GM18858 (cell line): Measurements from ENCODE around the gene TSPAN11.

Source experiments
- ATAC-seq: cut with Tn5 transposase; IDR thresholded peaks from one replicate; pipeline ENCODE4 v1.9.1; 2021; ENCODE audit not compliant: unreplicated experiment

Gene TSPAN11

DNA sequence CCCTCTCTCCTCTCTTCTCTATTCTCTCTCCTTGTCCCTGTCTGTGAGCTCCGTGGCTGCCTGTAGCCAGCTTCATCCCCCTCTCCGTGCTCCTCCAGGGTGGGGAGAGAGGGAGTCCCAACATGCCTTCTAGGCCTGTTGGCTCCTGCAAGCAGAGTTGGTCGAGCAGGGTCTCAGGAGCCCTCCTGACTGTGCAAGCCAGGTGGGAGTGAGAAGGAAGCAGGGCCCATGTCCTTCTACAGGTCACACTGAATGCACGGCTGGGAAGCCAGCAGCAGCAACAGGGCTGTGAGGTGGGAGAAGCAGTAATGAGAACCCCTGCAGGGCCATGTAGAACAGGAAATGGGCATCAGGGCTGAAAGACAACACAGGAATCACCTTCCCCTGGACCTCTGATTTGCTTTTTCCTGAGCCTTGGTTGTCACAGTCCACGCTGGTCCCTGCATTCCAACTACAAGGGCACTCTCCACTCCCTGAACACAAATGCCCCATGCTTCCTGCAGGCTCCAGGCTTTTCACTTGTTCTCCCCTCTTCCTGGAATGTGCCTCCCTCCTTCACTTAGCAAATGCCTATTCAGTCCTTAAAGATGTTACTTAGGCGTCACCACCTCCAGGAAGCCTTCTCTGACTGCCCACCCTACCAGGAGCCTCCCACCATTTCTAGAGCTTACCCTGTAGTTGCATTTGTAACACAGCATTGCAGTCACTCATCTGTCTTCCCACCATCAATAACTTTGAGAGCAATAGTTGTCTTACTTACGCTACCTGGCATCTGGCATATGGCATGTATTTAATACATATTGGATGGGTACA lies 51.2 kb downstream of the TSPAN11 start:
- no peak for ATAC-seq

DNA sequence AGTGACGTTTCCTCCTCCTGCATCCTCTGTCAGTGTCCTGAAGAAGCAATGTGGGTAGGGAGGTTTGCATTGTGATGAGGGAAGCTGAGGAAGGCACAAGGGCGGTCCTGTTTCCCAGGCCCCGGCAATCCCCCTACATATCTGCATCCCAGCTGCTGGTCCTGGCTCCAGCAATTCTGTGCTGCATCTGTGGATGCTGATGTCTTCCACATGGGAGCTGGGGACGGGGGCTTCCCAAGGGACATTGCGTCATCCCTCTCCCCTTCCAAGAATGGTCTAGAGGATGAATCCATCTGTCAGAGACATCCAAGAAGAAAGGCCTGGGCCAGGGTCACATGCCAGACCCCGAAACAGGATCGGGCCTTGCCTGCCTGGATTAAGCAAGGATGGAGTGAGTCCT lies 52.1 kb downstream of the TSPAN11 start:
- no peak for ATAC-seq

DNA sequence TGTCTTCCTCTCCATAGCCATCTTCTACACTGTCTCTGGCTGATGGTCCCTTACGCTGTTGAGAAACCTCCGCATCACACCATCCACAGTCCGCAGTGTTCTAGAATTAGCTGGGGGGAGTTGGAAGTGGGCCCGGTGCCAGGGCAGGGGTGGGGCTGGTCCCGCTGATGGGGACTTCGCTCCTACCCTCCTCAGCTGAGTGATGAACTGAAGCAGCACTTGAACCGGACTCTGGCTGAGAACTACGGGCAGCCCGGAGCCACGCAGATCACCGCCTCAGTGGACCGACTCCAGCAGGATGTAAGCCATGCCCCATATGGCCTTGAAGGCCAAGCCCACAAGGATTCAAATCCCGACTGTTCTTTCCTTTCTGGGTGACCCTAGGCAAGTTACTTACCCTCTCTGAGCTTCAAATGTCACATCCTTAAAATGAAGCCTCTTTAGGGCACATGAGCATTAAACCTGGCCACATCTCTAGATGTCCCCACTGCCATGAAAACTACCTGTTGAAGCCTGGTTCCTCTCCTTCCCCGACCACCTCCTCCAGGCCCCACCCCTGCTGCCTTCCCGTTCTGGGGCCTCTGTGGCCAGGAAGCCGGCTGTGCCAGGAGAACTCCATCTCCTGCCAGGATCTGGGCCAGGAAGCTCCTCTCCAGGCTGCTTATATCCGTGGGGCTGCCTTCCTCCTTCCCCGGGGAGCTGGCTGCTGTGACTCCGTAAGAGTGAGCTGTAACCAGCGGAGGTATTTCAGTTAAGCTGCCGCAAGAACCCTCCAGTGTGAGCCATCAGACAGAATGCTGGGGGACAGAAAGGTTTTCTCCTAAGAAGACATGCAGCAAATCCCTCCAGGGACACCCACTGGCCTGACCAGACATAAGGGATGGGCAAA lies 53.1 kb downstream of the TSPAN11 start:
- ATAC-seq, result no peak

DNA sequence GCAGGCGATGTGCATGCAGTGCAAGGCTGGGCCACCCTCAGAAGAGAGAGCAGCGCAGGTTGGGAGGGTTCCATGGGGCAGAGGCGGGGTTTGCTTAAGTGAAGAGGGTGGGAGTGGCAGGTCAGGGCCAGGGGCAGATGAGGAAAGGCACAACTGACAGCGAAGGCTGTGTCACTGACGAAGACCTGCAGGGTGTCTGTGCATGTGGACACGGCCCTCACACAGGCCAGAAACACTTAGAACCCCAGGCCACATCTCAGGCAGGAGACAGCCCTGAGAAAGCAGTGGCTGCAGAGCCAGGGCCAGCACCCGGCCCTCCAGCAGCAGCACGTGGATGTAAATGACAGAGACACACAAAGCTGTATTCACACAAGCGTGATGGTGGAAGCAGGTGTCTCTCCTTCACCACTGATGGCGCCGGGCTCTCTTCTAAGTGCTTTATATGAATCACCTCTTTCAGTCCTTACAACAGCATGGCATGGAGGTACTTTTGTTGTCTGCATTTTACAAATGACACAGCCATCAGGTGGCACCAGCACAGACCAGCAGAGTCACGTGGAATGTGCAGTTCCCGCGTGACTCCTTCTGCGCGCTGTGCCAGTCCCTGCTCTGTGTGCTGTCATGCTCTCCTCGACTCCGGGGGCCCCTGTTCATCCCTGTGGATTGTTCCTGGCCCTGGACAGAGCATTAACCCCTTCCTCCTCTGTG lies 54.6 kb downstream of the TSPAN11 start:
- ATAC-seq, result no peak

DNA sequence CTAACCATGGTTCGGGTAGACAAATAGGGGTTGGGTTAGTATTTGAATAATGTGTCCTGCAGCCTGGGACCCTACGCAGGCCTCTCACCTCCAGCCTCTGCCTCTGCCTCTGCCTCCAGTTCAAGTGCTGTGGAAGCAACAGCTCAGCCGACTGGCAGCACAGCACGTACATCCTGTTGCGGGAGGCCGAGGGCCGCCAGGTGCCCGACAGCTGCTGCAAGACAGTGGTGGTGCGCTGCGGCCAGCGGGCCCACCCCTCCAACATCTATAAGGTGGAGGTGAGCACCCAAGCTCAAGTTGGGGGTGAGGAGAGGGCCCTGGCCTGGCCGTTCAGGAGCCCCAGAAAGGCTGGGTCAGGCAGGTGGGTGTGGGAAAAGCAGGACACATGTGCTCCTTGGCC lies 55.9 kb downstream of the TSPAN11 start:
- ATAC-seq, result no peak

DNA sequence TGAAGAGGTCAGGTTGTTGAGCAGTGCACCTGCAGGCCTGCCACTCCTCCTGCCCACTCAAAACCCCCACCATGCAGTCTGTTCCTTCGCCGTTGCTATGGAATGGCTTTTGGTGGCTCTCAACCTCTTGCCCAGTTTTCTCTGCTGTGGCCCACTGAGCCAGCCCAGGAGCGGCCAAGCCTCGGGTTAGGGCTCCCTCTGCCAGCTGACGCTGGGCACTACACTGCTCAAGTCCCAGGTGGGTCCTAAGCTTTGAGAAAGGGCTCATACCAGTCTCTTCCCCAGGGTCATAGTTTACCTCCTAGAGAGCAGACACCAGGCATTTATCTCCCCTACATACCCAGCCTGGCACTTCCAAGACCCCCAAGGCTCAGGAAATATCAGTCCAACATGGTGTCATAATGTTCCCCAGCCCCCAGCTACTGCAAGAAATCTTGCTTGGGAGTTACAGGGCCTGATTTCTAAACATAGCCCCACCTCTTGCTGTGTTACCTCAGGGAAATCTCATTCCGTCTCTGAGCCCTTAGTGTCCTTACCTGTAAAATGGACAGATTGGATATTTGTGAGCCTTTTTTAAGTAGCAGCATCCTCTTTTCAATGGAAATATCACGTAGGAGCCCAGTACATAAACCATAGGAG lies 59.4 kb downstream of the TSPAN11 start:
- ATAC-seq, result no peak

DNA sequence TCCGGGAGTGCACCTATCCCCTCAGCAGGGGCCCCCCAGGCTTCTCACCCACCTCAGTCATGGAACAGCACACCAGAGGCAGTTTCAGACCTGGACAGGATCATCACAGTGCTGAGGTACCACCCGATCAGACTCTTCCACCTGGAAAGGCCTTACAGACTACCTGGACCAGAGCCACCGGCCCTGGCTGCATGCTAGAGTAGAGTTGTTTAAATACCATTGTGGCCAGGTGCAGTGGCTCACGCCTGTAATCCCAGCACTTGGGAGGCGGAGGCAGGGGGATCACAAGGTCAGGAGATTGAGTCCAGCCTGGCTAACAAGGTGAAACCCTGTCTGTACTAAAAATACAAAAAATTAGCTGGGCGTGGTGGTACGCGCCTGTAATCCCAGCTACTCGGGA lies 61.5 kb downstream of the TSPAN11 start:
- no peak for ATAC-seq

DNA sequence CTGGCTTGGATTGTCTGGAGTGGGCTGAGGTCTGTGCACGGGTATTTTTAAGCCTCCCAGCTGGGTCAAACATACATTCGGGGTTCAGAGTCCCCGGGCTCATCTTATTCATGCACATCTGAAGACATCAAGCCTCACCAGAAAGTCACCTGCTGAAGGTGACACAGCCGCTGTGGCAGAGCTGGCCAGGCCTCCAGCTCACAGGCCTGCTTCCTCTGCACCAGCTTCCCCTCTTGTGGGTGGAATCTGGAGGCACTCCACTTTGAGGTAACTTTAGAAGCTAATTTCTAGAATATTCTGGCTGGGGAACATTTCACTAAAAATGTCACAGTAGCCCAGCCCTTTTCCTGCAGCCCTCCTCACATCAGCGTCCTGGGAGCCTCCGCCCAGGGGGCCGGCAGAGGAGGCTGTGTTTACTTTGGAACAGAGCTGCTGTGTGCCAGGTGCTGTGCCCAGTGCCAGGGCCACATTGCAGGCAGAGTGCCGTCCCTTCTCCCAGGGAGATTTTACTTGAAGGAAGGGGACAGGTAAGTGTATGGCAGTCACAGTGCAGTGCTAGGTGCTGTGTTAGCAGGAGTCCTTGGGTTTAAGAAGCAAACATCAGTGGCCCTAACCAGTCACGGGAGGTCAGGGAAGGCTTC lies 62.2 kb downstream of the TSPAN11 start:
- ATAC-seq, result no peak

DNA sequence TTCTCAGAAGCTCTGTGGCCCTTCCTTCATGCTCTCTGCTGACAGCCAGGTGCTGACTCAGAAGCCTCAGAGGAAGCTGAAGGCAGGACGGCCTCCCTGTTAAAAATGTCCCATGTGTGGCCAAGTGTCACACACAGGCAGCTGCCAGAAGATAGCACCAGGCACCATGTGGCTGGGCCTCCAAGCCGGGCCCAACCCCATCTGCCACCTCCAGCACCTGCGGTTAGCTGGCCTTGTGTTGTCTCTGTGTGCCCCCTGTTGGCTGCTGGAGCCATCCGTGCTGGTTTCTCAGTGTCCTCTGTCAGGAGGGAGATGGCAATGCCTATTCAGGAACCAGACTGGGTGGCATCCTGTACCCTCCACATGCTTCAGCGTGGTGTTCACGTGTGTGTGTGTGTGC lies 63.2 kb downstream of the TSPAN11 start:
- ATAC-seq, result peak; percentile 51

DNA sequence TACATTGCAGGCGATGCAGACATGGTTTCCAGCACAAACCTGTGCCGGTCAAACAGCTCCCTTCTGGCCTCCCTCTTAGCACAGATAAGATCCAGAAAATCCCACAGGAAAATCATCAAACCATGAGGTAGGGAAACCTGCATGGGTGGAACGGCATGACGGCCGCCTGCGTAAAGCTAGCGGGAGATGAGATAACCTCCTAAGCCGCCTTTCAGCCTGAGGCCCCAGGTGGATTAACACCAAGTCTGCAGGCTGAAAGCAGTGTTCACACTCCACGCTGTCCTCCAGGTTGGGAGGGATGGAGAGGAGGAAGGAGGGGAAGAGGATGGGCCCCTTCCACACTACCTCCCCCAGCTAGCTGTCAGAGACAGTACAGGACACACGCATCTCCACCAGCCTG lies 63.8 kb downstream of the TSPAN11 start:
- no peak for ATAC-seq

DNA sequence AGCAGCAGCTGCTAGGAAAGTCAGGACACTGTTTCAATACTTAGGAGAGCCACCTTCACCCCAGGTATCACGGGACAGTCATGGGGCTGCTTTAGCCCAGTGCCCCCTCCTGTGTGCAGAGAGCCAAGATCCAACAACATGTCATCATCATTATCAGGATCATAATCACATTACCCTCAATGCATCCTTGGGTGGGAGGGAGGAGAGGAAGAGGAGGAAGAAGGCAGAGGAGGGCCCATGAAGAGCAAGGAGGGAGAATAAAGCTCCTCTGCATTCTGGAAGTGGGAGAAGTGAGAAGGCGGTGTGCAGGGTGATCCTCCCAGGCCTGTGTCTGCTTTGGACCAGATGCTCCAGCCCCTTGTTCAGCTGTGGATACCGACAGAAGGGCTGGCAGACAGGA lies 64.2 kb downstream of the TSPAN11 start:
- no peak for ATAC-seq

DNA sequence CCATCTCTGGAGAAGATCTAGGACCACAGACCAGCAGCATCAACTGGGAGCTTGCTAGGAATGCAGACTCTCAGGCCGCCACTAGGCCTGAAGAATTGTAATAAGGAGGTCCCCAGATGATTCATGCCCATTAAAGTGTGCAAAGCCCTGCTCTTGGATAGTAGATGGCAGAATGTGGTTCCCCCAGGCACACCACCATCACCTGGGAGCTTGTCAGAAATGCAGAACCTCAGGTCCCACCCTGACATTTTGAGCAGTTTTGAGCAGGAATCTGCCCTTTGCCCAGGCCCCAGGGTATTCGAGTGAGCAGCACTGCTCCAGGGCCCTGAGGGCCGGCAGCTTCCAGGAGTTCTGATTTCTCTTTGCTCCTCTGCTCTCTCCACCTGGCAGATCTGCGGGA lies 64.9 kb downstream of the TSPAN11 start:
- ATAC-seq, result no peak

DNA sequence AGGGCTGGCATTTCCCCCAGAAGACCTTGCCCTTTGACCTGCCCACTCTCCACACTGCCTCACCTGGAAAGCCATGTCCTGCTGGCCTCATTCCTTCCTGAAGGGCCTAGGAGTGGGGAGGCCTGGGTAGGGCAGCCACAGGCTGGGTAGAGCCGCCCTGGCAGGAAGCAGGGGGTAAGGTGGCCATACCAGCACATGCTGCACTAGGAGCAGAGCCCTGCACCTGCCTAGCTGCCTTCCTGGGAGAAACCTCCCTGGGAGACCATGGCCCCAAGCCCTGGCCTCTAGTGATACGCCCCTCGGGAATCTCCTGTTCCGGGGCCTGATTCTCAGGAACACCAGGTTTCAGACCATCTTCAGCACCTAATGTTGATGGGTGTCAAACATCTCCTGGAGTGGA lies 65.8 kb downstream of the TSPAN11 start:
- no peak for ATAC-seq

DNA sequence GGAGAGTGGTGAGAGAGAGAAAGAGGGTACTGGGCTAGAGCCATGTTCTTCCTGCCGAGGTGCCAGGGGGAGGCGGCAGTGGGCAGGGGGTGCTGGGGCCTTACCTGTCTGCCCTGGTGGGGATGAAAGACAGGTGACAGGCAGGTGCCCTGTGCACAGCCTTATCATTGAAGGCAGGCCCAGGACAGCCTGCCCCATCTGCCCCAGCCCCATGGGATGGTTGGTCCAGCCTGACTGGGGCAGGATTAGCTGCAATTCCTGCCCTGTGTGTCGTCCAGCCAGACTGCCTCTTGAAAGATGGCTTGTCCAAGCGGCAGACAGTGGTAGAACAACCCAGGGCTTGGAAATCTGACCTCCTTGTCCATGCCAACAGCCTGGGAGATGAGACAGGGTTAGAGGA lies 67.2 kb downstream of the TSPAN11 start:
- ATAC-seq, result no peak

DNA sequence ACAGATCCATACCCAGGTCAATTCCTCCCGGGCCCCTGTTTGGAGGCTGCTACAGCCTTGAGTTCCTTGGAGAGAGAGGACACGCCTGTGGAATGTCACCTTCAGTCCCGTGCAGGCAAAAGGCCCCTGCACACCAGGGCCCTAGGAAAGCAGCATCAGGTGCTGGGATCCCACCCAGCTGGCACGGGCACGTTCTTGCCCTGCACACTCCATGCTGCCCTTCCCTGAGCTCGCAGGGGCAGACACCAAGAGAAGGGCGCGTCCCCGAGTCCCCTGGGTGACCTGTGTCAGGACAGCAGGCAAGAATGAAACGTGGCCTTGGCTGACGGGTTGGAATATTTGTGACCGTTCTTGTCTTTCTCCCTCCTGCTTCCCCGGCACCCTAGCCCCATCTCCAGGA lies 67.7 kb downstream of the TSPAN11 start:
- no peak for ATAC-seq

DNA sequence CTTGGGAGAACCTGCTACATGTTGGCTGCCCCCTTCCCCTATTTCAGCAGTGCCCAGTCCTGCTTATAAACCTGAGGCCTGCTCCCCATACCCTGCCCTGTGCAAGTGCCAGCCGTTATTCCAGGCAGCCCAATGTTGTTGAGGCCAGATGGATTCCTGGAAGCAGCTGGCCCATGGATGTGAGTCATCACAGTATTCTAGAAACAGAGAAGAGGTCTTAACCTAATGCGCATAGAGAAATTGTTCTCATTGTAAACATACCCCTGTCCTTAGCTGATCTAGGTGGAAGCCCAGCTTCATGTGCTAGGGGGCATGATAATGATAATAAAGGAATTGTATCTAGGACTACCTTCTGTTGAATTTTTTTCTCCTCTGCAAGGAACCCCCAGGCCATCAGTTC lies 69.7 kb downstream of the TSPAN11 start:
- no peak for ATAC-seq

DNA sequence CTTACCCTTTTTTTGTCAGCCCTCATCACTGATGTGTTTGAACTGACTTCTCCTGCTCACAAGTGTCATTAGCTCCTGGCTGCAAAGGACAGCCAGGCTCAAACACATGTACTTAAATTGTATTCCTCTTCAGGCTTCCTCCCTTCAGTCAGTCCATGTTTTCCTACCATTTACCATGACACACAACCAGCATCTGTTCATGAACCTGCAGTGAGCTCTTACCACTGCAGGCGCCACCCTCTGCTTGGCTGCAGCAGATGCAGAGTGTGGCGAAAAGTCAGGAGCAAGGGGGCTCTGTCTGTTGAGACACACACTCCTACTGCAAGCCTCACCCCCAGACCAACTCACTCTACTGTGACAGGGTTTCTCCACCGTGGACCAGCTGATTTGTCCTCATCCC lies 70.2 kb downstream of the TSPAN11 start:
- ATAC-seq, result no peak

DNA sequence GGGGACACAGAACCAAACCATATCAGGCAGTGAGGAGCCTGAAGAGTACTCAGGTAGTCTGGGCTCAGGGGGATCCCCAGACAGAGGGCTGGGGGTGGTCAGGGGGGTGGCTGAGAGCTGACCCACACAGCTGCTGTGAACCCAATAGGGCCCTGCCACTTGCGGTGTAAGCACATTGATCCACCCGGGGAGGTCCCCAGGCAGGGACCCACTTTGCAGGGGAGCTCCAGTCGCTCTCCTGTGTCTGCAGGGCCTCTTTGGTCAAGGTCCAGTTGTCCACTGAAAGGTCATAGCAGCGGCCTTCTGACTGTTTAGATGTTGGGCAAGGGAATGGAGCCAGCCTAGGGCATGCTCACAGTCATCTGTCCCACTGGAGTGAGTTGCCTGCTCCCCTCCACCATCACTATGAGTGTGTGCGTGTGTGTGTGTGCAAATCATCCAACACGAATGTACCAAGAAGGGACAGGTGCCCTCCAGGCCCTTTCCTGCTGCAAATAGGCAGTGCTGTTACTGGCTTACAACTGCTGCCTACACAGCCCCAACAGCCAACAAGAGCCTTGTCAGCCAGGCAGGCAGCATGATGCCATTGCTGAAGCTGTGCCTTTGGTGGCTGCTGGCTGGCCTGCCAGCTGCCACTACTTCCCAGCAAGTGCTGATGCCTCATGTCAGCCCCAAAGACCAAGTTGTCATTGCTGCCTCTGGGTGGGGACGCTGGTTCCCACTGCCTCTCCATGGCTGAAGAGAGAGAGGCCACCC lies 71.3 kb downstream of the TSPAN11 start:
- ATAC-seq, result no peak

DNA sequence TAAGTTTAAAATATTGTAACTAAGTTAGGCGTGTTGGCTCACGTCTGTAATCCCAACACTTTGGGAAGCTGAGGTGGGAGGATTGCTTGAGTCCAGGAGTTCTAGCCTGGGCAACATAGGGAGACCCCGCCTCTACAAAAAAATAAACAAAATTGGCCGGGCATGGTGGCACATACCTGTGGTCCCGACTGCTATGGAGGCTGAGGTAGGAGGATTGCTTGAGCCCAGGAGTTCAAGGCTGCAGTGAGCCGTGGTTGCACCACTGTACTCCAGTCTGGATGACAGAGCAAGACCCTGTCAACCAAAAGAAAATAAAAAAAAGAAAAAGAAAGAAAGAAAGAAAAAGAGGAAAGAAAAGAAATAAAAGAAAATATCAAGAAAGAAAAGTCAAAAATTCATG lies 72.5 kb downstream of the TSPAN11 start:
- ATAC-seq, result no peak

DNA sequence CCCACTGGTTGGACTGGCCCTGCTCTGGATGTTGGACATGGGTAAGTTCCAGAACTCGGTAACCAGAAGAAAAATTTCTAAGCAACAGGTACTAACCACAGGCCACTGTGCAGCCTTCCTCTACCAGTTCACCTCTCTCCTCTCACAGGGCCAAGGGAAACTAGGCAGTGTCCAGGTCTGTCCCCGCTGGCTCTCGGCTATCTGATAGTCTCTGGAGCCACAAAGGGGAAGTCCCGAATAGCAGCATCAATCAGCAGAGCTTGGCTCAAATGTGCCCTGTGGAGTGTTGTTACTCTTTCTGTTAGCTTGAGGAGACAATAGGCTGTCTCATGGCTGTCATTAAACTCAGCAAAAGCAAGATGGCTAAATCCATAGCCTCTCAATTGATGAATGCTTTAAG lies 73.2 kb downstream of the TSPAN11 start:
- ATAC-seq, result no peak
